Neuronal stem cell (in vitro differentiated cells): ENCODE data around the gene SPART.
"Not testable (repeated sequence)": the region's sequence is repeated elsewhere in the genome, so short reads cannot be mapped to it uniquely, and the experiment has no call there.

Source experiments
- DNase-seq: peaks from one replicate; pipeline ENCODE4 v3.0.0-alpha.2; 2013; ENCODE audit warnings: low spot score
- H2AFZ ChIP-seq: one replicate; pipeline ENCODE4 v1.6.1; 2013; ENCODE audit warnings: mild to moderate bottlenecking, low read length, inconsistent platforms
- H2AK5ac ChIP-seq: 2 replicates; pipeline ENCODE4 v1.6.1; 2013; ENCODE audit warnings: low read depth, mild to moderate bottlenecking, inconsistent platforms, low read length, moderate library complexity, mixed read lengths
- H2BK120ac ChIP-seq: 2 replicates; pipeline ENCODE4 v1.6.1; 2013; ENCODE audit warnings: low read depth, mild to moderate bottlenecking, inconsistent platforms, low read length, moderate library complexity, mixed read lengths
- H2BK12ac ChIP-seq: one replicate; pipeline ENCODE4 v1.6.1; 2013; ENCODE audit warnings: low read length, inconsistent platforms
- H2BK15ac ChIP-seq: 2 replicates; pipeline ENCODE4 v1.6.1; 2013; ENCODE audit warnings: mild to moderate bottlenecking, low read length, inconsistent platforms, mixed read lengths
- H2BK5ac ChIP-seq: one replicate; pipeline ENCODE4 v1.6.1; 2013; ENCODE audit warnings: inconsistent platforms, mild to moderate bottlenecking, low read length, moderate library complexity
- H3K14ac ChIP-seq: one replicate; pipeline ENCODE4 v1.6.1; 2013; ENCODE audit warnings: low read length, inconsistent platforms
- H3K18ac ChIP-seq: 2 replicates; pipeline ENCODE4 v1.6.1; 2013; ENCODE audit warnings: low read length, inconsistent platforms
- H3K23ac ChIP-seq: 2 replicates; pipeline ENCODE4 v1.6.1; 2013; ENCODE audit warnings: low read depth, mild to moderate bottlenecking, mixed read lengths, low read length, inconsistent platforms; ENCODE audit not compliant: poor library complexity
- H3K27ac ChIP-seq: replicated peaks from 3 replicates; pipeline ENCODE4 v1.5.1; 2013; ENCODE audit warnings: low read length, inconsistent platforms
- H3K27me3 ChIP-seq, 3 experiments: 2 replicates each; pipeline ENCODE4 v1.6.1; 2013; ENCODE audit warnings: low read length in 3 of 3, mild to moderate bottlenecking in 2 of 3, inconsistent platforms in 1 of 3, low read depth in 1 of 3, mixed read lengths in 1 of 3, moderate library complexity in 1 of 3; ENCODE audit not compliant: control insufficient read depth in 3 of 3, insufficient read depth in 3 of 3
- H3K36me3 ChIP-seq, 2 donors: replicated peaks in 1 of 2; 2 replicates each; pipeline ENCODE4 v1.6.1; 2013; ENCODE audit warnings: low read length in 2 of 2; ENCODE audit not compliant: control insufficient read depth in 2 of 2, insufficient read depth in 2 of 2
- H3K4ac ChIP-seq: 2 replicates; pipeline ENCODE4 v1.6.1; 2013; ENCODE audit warnings: inconsistent platforms, mild to moderate bottlenecking, low read length, moderate library complexity
- H3K4me1 ChIP-seq, 2 donors: 1 replicate in 1 of 2; 2 replicates in 1 of 2; pipeline ENCODE4 v1.6.1; 2013; ENCODE audit warnings: low read length in 2 of 2, low read depth in 1 of 2; ENCODE audit not compliant: control insufficient read depth in 2 of 2, insufficient read depth in 1 of 2
- H3K4me2 ChIP-seq: one replicate; pipeline ENCODE4 v1.6.1; 2013; ENCODE audit warnings: mild to moderate bottlenecking, low read length, inconsistent platforms; ENCODE audit not compliant: insufficient read depth, poor library complexity, severe bottlenecking
- H3K4me3 ChIP-seq, 2 donors: 2 replicates each; pipeline ENCODE4 v1.5.1; 2013; ENCODE audit warnings: low read length in 2 of 2, mild to moderate bottlenecking in 2 of 2, inconsistent platforms in 1 of 2, moderate library complexity in 1 of 2
- H3K79me1 ChIP-seq: one replicate; pipeline ENCODE4 v1.6.1; 2013; ENCODE audit warnings: low read depth, mild to moderate bottlenecking, inconsistent platforms, low read length, moderate library complexity
- H3K9ac ChIP-seq: one replicate; pipeline ENCODE4 v1.6.1; 2013; ENCODE audit warnings: mild to moderate bottlenecking, low read depth, low read length, inconsistent platforms; ENCODE audit not compliant: poor library complexity
- H3K9me3 ChIP-seq, 2 donors: replicated peaks in 1 of 2; 2 replicates each; pipeline versions ENCODE3 to v1.6.1; 2013; ENCODE audit warnings: low read length in 2 of 2, mild to moderate bottlenecking in 2 of 2, inconsistent platforms in 1 of 2, low read depth in 1 of 2, mixed read lengths in 1 of 2, moderate library complexity in 1 of 2; ENCODE audit not compliant: control insufficient read depth in 2 of 2, insufficient read depth in 1 of 2
- H4K8ac ChIP-seq: one replicate; pipeline ENCODE4 v1.6.1; 2013; ENCODE audit warnings: low read depth, mild to moderate bottlenecking, inconsistent platforms, low read length, moderate library complexity
- H4K91ac ChIP-seq: one replicate; pipeline ENCODE4 v1.6.1; 2013; ENCODE audit warnings: low read length, low read depth, mild to moderate bottlenecking, inconsistent platforms; ENCODE audit not compliant: poor library complexity
- WGBS, 2 donors: extraction: QIAGEN DNeasy Blood & Tissue Kit; methylation state at CpG; one replicate each; pipeline ENCODE4 v1.1.7; 2013; ENCODE audit warnings: missing lambda C conversion rate in 2 of 2, mixed read lengths in 1 of 2; ENCODE audit not compliant: insufficient read length in 2 of 2, insufficient replicate concordance in 1 of 2; ENCODE audit errors: extremely low coverage in 2 of 2; 5-methylcytosine and 5-hydroxymethylcytosine counted together

SPART gene

GRCh38 chr13:36323951-36324566, 22.1 kb downstream of the SPART start:
- no peak overlapping the region for H3K4ac ChIP-seq
- no peaks in the 10 kb centered on the region for H3K27me3 ChIP-seq
- no peak overlapping the region for H2BK12ac ChIP-seq
- H2BK15ac ChIP-seq = no peak overlapping the region
- H3K18ac ChIP-seq = no peak overlapping the region
- H3K27ac ChIP-seq = no peak overlapping the region
- H3K4me1 ChIP-seq = peaks cover 0 to 1% of the 10 kb centered on the region in 2 donors
- no peak overlapping the region for H3K4me3 ChIP-seq
- H3K23ac ChIP-seq = no peak overlapping the region
- WGBS, 2 donors = no CpG with 5 or more reads among the region's 1 CpG
- no peak overlapping the region for H2AFZ ChIP-seq
- H4K8ac ChIP-seq = no peak overlapping the region
- H3K9ac ChIP-seq = no peak overlapping the region
- no peaks in the 10 kb centered on the region for H3K9me3 ChIP-seq
- no peak overlapping the region for H3K14ac ChIP-seq
- H3K36me3 ChIP-seq = peaks cover 9 to 70% of the 10 kb centered on the region in 2 donors
- no peak overlapping the region for H2AK5ac ChIP-seq
- H4K91ac ChIP-seq = no peak overlapping the region
- no peak overlapping the region for H2BK5ac ChIP-seq
- peaks cover 1% of the 10 kb centered on the region for H3K79me1 ChIP-seq
- no peak overlapping the region for H3K4me2 ChIP-seq
- no peak overlapping the region for H2BK120ac ChIP-seq
- DNase-seq = no peak

- H3K4me3 ChIP-seq = no peak overlapping the region
- WGBS, 2 donors = no CpG with 5 or more reads among the region's 3 CpGs
- H2BK15ac ChIP-seq = no peak overlapping the region
- H2AFZ ChIP-seq = no peak overlapping the region
- H2BK12ac ChIP-seq = no peak overlapping the region
- H2AK5ac ChIP-seq = no peak overlapping the region
- no peak overlapping the region for H2BK5ac ChIP-seq
- peaks cover 0 to 1% of the 10 kb centered on the region in 2 donors for H3K4me1 ChIP-seq
- no peak overlapping the region for H3K14ac ChIP-seq
- no peak for DNase-seq
- H3K27ac ChIP-seq = no peak overlapping the region
- H3K9ac ChIP-seq = no peak overlapping the region
- H3K36me3 ChIP-seq = peaks cover 9 to 64% of the 10 kb centered on the region in 2 donors
- H3K27me3 ChIP-seq = no peaks in the 10 kb centered on the region
- no peak overlapping the region for H3K4ac ChIP-seq
- H4K91ac ChIP-seq = no peak overlapping the region
- no peak overlapping the region for H4K8ac ChIP-seq
- H3K9me3 ChIP-seq = no peaks in the 10 kb centered on the region
- H3K4me2 ChIP-seq = no peak overlapping the region
- no peak overlapping the region for H3K18ac ChIP-seq
- H3K79me1 ChIP-seq = peaks cover 1% of the 10 kb centered on the region
- H3K23ac ChIP-seq = no peak overlapping the region
- H2BK120ac ChIP-seq = no peak overlapping the region
These were observed 22.8 kb downstream of the SPART start for GRCh38 chr13:36323408-36323807.

GRCh38 chr13:36319793-36320192, 26.4 kb downstream of the SPART start:
- H3K4me2 ChIP-seq, H3K23ac ChIP-seq, H4K91ac ChIP-seq, H3K27ac ChIP-seq, H3K79me1 ChIP-seq, H3K9ac ChIP-seq, H3K4ac ChIP-seq, H2BK12ac ChIP-seq, H2BK5ac ChIP-seq, H4K8ac ChIP-seq, H3K18ac ChIP-seq, H3K27me3 ChIP-seq, DNase-seq, H2AK5ac ChIP-seq, H2AFZ ChIP-seq, H2BK120ac ChIP-seq, H3K9me3 ChIP-seq, H2BK15ac ChIP-seq, H3K4me3 ChIP-seq, H3K4me1 ChIP-seq, H3K14ac ChIP-seq: not testable (repeated sequence)
- peaks cover 14 to 42% of the 10 kb centered on the region in 2 donors for H3K36me3 ChIP-seq
- no CpG with 5 or more reads among the region's 6 CpGs for WGBS, 2 donors

- H2BK12ac ChIP-seq = no peak overlapping the region
- no peak overlapping the region for H3K27ac ChIP-seq
- H3K4ac ChIP-seq = no peak overlapping the region
- no peak overlapping the region for H3K4me3 ChIP-seq
- no peak overlapping the region for H3K4me2 ChIP-seq
- no peak overlapping the region for H2BK120ac ChIP-seq
- no peak overlapping the region for H2BK5ac ChIP-seq
- no peak overlapping the region for H3K18ac ChIP-seq
- H4K8ac ChIP-seq = no peak overlapping the region
- H3K9me3 ChIP-seq = no peaks in the 10 kb centered on the region
- no peak for DNase-seq
- H3K79me1 ChIP-seq = no peaks in the 10 kb centered on the region
- H3K36me3 ChIP-seq = peaks cover 23 to 78% of the 10 kb centered on the region in 2 donors
- H3K23ac ChIP-seq = no peak overlapping the region
- H2BK15ac ChIP-seq = no peak overlapping the region
- no peak overlapping the region for H3K9ac ChIP-seq
- no peak overlapping the region for H3K14ac ChIP-seq
- no peaks in the 10 kb centered on the region for H3K4me1 ChIP-seq
- H3K27me3 ChIP-seq = no peaks in the 10 kb centered on the region
- no peak overlapping the region for H2AK5ac ChIP-seq
- no peak overlapping the region for H4K91ac ChIP-seq
- no peak overlapping the region for H2AFZ ChIP-seq
- WGBS, 2 donors = no CpG with 5 or more reads among the region's 3 CpGs
These were observed 32.9 kb downstream of the SPART start for GRCh38 chr13:36313047-36313969.
